Measurements from ENCODE around the gene GPNMB. TPM values are rescaled to one million over a fixed set of nuclear protein-coding genes. Genes with fewer than 3 reads are reported as not detected.
"Not testable (repeated sequence)": the region's sequence is repeated elsewhere in the genome, so short reads cannot be mapped to it uniquely, and the experiment has no call there.

GPNMB gene
- total RNA-seq, 4 donors from 2014 or later, result 8.0 to 36.5 (median 27.1) TPM

DNA sequence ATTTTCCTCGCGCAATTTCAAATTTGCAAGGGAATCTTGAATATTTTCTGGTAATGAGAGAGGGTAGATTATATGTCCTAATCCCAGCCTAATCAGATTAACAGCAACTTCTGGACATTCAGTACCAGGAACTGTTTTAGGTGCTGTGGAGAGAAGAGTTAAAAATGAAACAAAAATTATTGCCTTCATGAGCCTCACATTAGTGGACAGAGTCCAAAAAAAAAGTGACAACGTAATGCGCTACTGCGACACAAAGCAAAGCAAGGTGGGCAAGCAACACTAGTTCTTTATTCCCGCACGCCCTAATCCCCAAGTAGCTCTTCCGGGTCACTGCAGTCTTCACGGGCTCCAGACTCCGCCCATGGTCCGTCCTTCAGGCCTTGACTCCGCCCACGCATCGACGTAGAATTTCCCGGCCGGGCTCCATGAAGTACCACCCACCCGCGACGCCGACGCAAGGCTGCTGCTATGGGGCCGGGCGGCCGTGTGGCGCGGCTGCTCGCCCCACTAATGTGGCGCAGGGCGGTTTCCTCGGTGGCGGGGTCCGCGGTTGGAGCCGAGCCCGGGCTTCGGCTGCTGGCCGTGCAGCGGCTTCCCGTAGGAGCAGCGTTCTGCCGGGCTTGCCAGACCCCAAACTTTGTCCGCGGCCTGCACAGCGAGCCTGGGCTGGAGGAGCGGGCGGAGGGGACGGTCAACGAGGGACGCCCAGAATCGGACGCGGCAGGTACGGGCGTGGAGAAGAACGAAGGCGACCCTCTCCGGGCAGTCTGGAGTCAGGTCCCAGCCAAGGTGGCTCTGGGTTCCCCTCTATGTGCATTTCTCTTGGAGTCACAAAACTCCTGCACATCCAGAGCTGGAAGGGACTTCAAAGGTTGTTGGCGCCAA lies 52.6 kb downstream of the GPNMB start, which contains the start of gene MALSU1:
MALSU1 (plus strand) TSS at position 455 of the 885 bp plus-strand sequence; CDS start at position 469, 14 bp downstream.
- 3 to 40% methylated on average over 1 to 55 of the region's 59 CpGs for WGBS, 2 donors (ENCODE audit: low coverage in 1 of 2)
- peak; percentile 88 for TF ChIP-seq POLR2A (IDR thresholded peaks at IDR 0.05)
- TF ChIP-seq POLR2AphosphoS5 (IDR thresholded peaks at IDR 0.05), result peak; percentile 91 to 93 (median 92)
- no peak for TF ChIP-seq CTCF (IDR thresholded peaks at IDR 0.05)
- TF ChIP-seq EP300 (IDR thresholded peaks at IDR 0.05; ENCODE audit: low read depth), result no peak
- DNase-seq, result peak; percentile 98
- intact Hi-C loops (cut with DNase I; ENCODE audit: low total_unique reads) (no loop called here), in situ Hi-C loops (cut with MboI; ENCODE audit: low pct_ligation_motif_present in 1 of 4, low pct_unique_long_range_greater_than_20kb in 1 of 4, low sequenced_read_pairs in 3 of 4) (loop anchor here in 1 of 4 donors (10.0 kb wide), 1 partner anchor 114 kb away; the partner anchor contains the start of gene NUP42)
- Histone ChIP-seq H3K9me3 (no peaks in the 10 kb centered on the region), H3K27ac (peak within 1 kb of the TSS; percentile 83 to 91 (median 88)), H3K4me1 (peaks cover 8 to 43% (median 15%) of the 10 kb centered on the region in 4 donors), H3K27me3 (no peaks in the 10 kb centered on the region), H3K4me3 (peak within 1 kb of the TSS; percentile 72 to 97 (median 82)), H3K36me3 (peaks cover 0 to 7% (median 0%) of the 10 kb centered on the region in 4 donors)

- H3K36me3 ChIP-seq, result peaks cover 0 to 7% (median 0%) of the 10 kb centered on the region in 4 donors
- intact Hi-C loops (cut with DNase I; ENCODE audit: low total_unique reads), result no loop called here
- 9 to 18% methylated on average over 7 to 12 of the region's 12 CpGs for WGBS, 2 donors (ENCODE audit: low coverage in 1 of 2)
- no peak for DNase-seq
- peaks cover 8 to 43% (median 15%) of the 10 kb centered on the region in 4 donors for H3K4me1 ChIP-seq
- peak overlapping the region; percentile 72 to 97 (median 82) for H3K4me3 ChIP-seq
- in situ Hi-C loops (cut with MboI; ENCODE audit: low pct_ligation_motif_present in 1 of 4, low pct_unique_long_range_greater_than_20kb in 1 of 4, low sequenced_read_pairs in 3 of 4), result loop anchor here in 1 of 4 donors (10.0 kb wide), 1 partner anchor 115 kb away; the partner anchor contains the start of gene NUP42
- peak overlapping the region; percentile 83 to 91 (median 88) for H3K27ac ChIP-seq
- H3K9me3 ChIP-seq, result no peaks in the 10 kb centered on the region
- TF ChIP-seq POLR2A (IDR thresholded peaks at IDR 0.05) (no peak), EP300 (IDR thresholded peaks at IDR 0.05; ENCODE audit: low read depth) (no peak), CTCF (IDR thresholded peaks at IDR 0.05) (no peak), POLR2AphosphoS5 (IDR thresholded peaks at IDR 0.05) (no peak)
- H3K27me3 ChIP-seq, result no peaks in the 10 kb centered on the region
Observed at GRCh38 chr7:23299770-23300300, 53.3 kb downstream of the GPNMB start.

- in situ Hi-C loops (cut with MboI; ENCODE audit: low pct_ligation_motif_present in 1 of 4, low pct_unique_long_range_greater_than_20kb in 1 of 4, low sequenced_read_pairs in 3 of 4), result no loop called here
- Histone ChIP-seq H3K27me3 (no peaks in the 10 kb centered on the region), H3K4me3 (no peak overlapping the region), H3K36me3 (peaks cover 0 to 28% (median 12%) of the 10 kb centered on the region in 4 donors), H3K4me1 (peaks cover 0 to 16% (median 3%) of the 10 kb centered on the region in 4 donors), H3K27ac (no peak overlapping the region), H3K9me3 (no peaks in the 10 kb centered on the region)
- intact Hi-C loops (cut with DNase I; ENCODE audit: low total_unique reads), result no loop called here
- 91 to 100% methylated on average over 2 of the region's 2 CpGs for whole genome bisulfite sequencing, 2 donors (ENCODE audit: low coverage in 1 of 2)
- no peak for TF ChIP-seq CTCF (IDR thresholded peaks at IDR 0.05)
- DNase-seq, result no peak
Observed at GRCh38 chr7:23306936-23307521, 60.5 kb downstream of the GPNMB start.

DNA sequence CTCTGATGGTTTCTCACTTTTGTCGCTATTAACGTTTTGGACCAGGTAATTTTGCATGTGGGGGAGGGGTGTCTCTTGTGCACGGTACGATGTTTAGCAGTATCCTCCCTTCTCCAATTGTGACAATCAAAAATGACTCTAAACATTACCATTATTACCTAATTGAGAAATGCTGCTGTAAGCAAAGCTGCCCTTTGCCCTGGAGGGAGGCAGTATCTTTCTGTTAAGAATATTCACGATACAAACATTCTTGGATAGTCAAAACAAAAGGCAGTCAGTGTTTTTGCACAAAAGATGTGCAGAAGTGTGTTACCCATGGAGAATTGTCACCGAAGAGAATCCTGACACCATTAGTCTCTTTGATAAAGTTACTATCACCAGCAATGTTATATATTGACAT lies 62.2 kb downstream of the GPNMB start:
- in situ Hi-C loops (cut with MboI; ENCODE audit: low pct_ligation_motif_present in 1 of 4, low pct_unique_long_range_greater_than_20kb in 1 of 4, low sequenced_read_pairs in 3 of 4), result no loop called here
- Histone ChIP-seq H3K27me3 (no peaks in the 10 kb centered on the region), H3K4me3 (no peak overlapping the region), H3K27ac (no peak overlapping the region), H3K4me1 (peaks cover 0 to 4% (median 0%) of the 10 kb centered on the region in 4 donors), H3K36me3 (peaks cover 0 to 27% (median 12%) of the 10 kb centered on the region in 4 donors), H3K9me3 (no peaks in the 10 kb centered on the region)
- TF ChIP-seq POLR2AphosphoS5 (IDR thresholded peaks at IDR 0.05) (no peak), CTCF (IDR thresholded peaks at IDR 0.05) (no peak), EP300 (IDR thresholded peaks at IDR 0.05; ENCODE audit: low read depth) (no peak), POLR2A (IDR thresholded peaks at IDR 0.05) (no peak)
- 89 to 100% methylated on average over 1 to 6 of the region's 6 CpGs for WGBS, 2 donors (ENCODE audit: low coverage in 1 of 2)
- intact Hi-C loops (cut with DNase I; ENCODE audit: low total_unique reads), result no loop called here
- DNase-seq, result no peak

DNA sequence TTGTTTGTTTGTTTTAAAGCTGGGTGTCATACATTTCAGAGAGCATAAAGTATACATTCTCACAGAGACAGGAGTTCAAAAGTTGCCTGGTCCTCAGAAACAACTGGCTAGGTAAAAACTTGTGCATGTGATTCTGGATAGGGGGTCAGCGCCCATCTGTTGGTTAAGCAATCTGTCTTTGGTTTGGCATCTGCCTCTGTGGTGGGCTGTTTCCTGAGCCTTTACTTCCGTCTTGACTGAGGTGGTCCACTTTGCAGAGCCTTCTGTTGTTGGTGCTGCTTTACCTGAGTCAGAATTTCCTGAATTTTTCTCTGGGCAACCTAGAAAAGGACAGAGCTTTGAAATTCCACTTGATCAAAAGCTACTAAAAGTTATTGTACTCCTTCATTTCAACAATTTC lies 65.6 kb downstream of the GPNMB start:
- in situ Hi-C loops (cut with MboI; ENCODE audit: low pct_ligation_motif_present in 1 of 4, low pct_unique_long_range_greater_than_20kb in 1 of 4, low sequenced_read_pairs in 3 of 4); H3K4me1 ChIP-seq; intact Hi-C loops (cut with DNase I; ENCODE audit: low total_unique reads); H3K4me3 ChIP-seq; H3K27ac ChIP-seq; DNase-seq; H3K27me3 ChIP-seq; H3K9me3 ChIP-seq: not testable (repeated sequence)
- peaks cover 0 to 27% (median 12%) of the 10 kb centered on the region in 4 donors for H3K36me3 ChIP-seq
- WGBS, 2 donors (ENCODE audit: low coverage in 1 of 2), result 61 to 79% methylated on average over 2 of the region's 2 CpGs
